ENCODE data around the gene SMIM43. TPM values are rescaled to one million over a fixed set of nuclear protein-coding genes. Genes with fewer than 3 reads are reported as not detected.

The SMIM43 gene
- not detected for total RNA-seq
- 1 to 10 TPM in 1 of 4 donors, under 1 TPM in 2, not detected in 1; 0.14 to 1.8 (median 0.56) TPM for polyA plus RNA-seq

DNA sequence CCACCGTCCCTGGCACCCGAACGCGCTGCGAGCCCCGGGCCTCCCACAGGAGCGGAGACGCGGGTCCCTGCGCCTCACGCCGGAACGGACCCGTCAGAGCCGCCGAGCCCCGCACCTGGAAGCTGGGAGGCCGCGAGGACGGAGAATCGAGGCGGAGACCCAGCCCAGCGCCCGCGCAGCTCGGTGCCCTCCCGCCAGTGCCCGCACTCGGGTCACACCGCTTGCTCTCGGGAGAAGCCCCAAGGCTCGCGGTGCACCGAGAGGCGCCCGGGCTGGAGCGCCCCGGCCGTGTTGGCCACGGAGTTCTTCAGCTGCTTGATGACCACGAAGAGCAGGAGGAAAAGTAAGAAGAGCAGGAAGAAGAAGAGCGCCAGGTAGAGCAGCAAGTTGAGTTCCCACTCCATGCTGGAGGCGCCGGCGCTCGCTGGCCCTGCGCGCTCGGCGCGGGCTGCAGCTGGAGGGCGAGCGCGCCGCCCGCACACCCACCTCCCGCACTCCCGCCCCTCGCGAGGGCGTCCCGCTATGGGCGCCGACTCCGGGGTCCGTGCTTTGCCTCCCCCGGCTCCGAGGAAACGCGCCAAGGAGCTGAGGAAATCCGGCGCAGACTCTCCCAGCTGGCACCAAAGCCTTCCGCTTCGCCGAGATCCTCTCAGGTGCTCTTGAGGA, at the start of gene SMIM43:
TSS of gene SMIM43 (minus strand) at position 463 of the 666 bp plus-strand sequence. CDS start at position 404, 59 bp downstream.
- H3K4me1 ChIP-seq (ENCODE audit: control insufficient read depth, insufficient read depth, low read length, poor library complexity, severe bottlenecking), result peaks cover 9% of the 10 kb centered on the region
- no peak within 1 kb of the TSS for H3K27ac Mint-ChIP-seq
- no peaks in the 10 kb centered on the region for H3K9me3 ChIP-seq (ENCODE audit: control insufficient read depth in 2 of 2, low read length in 2 of 2)
- H3K4me3 ChIP-seq (ENCODE audit: low read depth, low read length), result no peak within 1 kb of the TSS
- H3K27me3 Mint-ChIP-seq, result peaks cover 70% of the 10 kb centered on the region
- peaks cover 0 to 5% (median 0%) of the 10 kb centered on the region in 7 donors for H3K9me3 Mint-ChIP-seq
- no peaks in the 10 kb centered on the region for H3K36me3 Mint-ChIP-seq
- DNase-seq, result no peak
- no peak within 1 kb of the TSS for H3K27ac ChIP-seq (ENCODE audit: insufficient read depth, low read length, poor library complexity, severe bottlenecking)
- peaks cover 0 to 11% (median 5%) of the 10 kb centered on the region in 4 donors for H3K4me1 Mint-ChIP-seq
- peaks cover 42% of the 10 kb centered on the region for H3K27me3 ChIP-seq (ENCODE audit: control insufficient read depth, insufficient read depth, low read length)
- no peak for ATAC-seq (ENCODE audit: low read depth in 2 of 2)
- H3K36me3 ChIP-seq (ENCODE audit: control insufficient read depth, insufficient read depth, low read length), result no peaks in the 10 kb centered on the region
- H3K4me3 Mint-ChIP-seq, result peak within 1 kb of the TSS in 3 of 4 donors; percentile 29 to 57 (median 54)

- Mint-ChIP-seq H3K9me3 (no peaks in the 10 kb centered on the region), H3K27me3 (no peaks in the 10 kb centered on the region), H3K4me3 (no peak overlapping the region), H3K27ac (no peak overlapping the region), H3K4me1 (peaks cover 4 to 30% (median 13%) of the 10 kb centered on the region in 4 donors), H3K36me3 (peaks cover 12% of the 10 kb centered on the region)
- no peaks in the 10 kb centered on the region for H3K4me1 ChIP-seq (ENCODE audit: control insufficient read depth, insufficient read depth, low read length, poor library complexity, severe bottlenecking)
- H3K4me3 ChIP-seq (ENCODE audit: low read depth, low read length), result no peak overlapping the region
- no peaks in the 10 kb centered on the region for H3K9me3 ChIP-seq (ENCODE audit: control insufficient read depth in 2 of 2, low read length in 2 of 2)
- no peak overlapping the region for H3K27ac ChIP-seq (ENCODE audit: insufficient read depth, low read length, poor library complexity, severe bottlenecking)
- H3K27me3 ChIP-seq (ENCODE audit: control insufficient read depth, insufficient read depth, low read length), result no peaks in the 10 kb centered on the region
- H3K36me3 ChIP-seq (ENCODE audit: control insufficient read depth, insufficient read depth, low read length), result peaks cover 82% of the 10 kb centered on the region
- DNase-seq (no peak), ATAC-seq (ENCODE audit: low read depth in 2 of 2) (no peak)
Measured at GRCh38 chr4:121814756-121815155, 49.8 kb upstream of the SMIM43 start.

- no peaks in the 10 kb centered on the region for H3K9me3 Mint-ChIP-seq
- peaks cover 94% of the 10 kb centered on the region for H3K36me3 ChIP-seq (ENCODE audit: control insufficient read depth, insufficient read depth, low read length)
- no peak overlapping the region for H3K4me3 ChIP-seq (ENCODE audit: low read depth, low read length)
- no peaks in the 10 kb centered on the region for H3K9me3 ChIP-seq (ENCODE audit: control insufficient read depth in 2 of 2, low read length in 2 of 2)
- H3K27ac Mint-ChIP-seq, result peak overlapping the region in 1 of 3 donors; percentile 36
- H3K4me1 Mint-ChIP-seq, result peaks cover 4 to 23% (median 12%) of the 10 kb centered on the region in 4 donors
- H3K27me3 ChIP-seq (ENCODE audit: control insufficient read depth, insufficient read depth, low read length), result no peaks in the 10 kb centered on the region
- H3K4me3 Mint-ChIP-seq, result no peak overlapping the region
- no peak overlapping the region for H3K27ac ChIP-seq (ENCODE audit: insufficient read depth, low read length, poor library complexity, severe bottlenecking)
- H3K27me3 Mint-ChIP-seq, result no peaks in the 10 kb centered on the region
- ATAC-seq (ENCODE audit: low read depth in 2 of 2) (no peak), DNase-seq (no peak)
- H3K4me1 ChIP-seq (ENCODE audit: control insufficient read depth, insufficient read depth, low read length, poor library complexity, severe bottlenecking), result no peaks in the 10 kb centered on the region
- H3K36me3 Mint-ChIP-seq, result peaks cover 18% of the 10 kb centered on the region
Measured at GRCh38 chr4:121811122-121811521, 46.2 kb upstream of the SMIM43 start.

DNA sequence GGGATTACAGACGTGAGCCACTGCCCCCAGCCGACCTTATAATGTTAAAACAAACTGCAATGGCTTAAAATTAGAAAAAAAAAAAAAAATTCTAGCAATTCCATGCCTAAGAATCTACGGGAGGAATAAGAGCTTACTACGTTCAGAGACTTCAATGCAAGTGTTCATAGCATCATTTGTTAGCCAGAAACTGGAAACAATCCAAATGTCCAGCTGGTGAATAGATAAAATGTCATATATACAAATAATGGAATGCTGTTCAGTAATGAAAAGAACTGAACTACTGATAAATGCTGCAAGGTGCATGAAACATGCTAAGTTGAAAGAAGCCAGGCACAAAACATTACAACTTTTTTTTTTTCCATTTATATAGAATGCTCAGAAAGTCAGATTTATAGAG, 41.4 kb upstream of the SMIM43 start:
- no peak overlapping the region for H3K4me3 ChIP-seq (ENCODE audit: low read depth, low read length)
- no peaks in the 10 kb centered on the region for H3K27me3 ChIP-seq (ENCODE audit: control insufficient read depth, insufficient read depth, low read length)
- Mint-ChIP-seq H3K36me3 (peaks cover 31% of the 10 kb centered on the region), H3K9me3 (no peaks in the 10 kb centered on the region), H3K4me3 (no peak overlapping the region), H3K4me1 (peaks cover 17 to 36% (median 32%) of the 10 kb centered on the region in 4 donors), H3K27ac (no peak overlapping the region), H3K27me3 (no peaks in the 10 kb centered on the region)
- peaks cover 15% of the 10 kb centered on the region for H3K4me1 ChIP-seq (ENCODE audit: control insufficient read depth, insufficient read depth, low read length, poor library complexity, severe bottlenecking)
- H3K27ac ChIP-seq (ENCODE audit: insufficient read depth, low read length, poor library complexity, severe bottlenecking), result no peak overlapping the region
- no peaks in the 10 kb centered on the region for H3K9me3 ChIP-seq (ENCODE audit: control insufficient read depth in 2 of 2, low read length in 2 of 2)
- peaks cover 80% of the 10 kb centered on the region for H3K36me3 ChIP-seq (ENCODE audit: control insufficient read depth, insufficient read depth, low read length)
- ATAC-seq (ENCODE audit: low read depth in 2 of 2) (no peak), DNase-seq (no peak)

DNA sequence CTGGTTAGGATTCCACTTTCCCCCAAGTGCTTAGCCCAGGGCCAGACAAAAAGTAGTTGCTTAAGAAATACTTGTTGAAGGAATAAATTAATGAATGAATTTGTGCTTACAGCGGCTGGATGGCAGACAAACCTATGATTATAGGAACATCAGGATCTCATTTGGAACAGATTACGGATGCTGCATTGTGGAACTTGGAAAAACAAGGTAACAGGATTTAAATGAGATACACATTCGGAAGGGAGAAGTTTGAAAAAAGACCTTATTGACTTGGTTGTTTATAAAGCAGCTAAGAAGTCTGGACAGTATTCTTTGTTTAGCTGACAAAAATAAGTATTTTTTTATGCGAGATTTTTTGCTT, 36.7 kb upstream of the SMIM43 start:
- no peaks in the 10 kb centered on the region for H3K9me3 Mint-ChIP-seq
- no peaks in the 10 kb centered on the region for H3K27me3 Mint-ChIP-seq

DNA sequence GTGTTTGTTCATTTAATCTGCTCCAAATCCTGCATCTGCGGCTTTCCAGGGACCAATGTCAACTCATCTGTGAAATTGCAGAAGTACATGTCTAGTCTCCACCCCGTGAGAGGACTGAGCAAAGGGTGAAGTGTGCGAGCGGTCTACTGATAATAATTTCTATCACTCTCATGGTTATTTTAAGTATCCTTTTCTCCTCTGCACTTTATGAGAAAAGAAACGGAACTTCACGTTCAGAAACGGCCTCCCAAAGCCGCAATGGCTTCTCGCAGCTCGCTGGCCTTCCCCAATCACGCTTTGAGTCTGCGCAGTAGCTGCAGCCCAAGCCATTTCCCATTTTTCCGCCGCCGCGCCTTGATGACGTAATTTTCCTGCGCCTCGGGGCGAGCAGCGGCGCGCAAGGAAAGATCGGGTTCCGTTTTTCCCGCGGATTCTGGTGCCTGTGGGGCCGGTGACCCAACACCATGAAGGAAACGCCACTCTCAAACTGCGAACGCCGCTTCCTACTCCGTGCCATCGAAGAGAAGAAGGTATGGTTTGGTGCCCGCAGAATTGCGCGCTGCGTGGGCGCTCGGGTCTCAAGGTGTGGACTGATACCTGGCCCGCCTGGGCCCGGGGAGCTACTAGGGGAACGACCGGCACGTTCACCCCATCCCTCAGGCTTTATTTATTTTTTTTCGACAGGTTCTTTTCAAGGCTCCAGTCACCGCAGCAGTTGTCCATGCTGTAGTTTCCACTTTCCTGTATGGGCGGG, 36.2 kb upstream of the SMIM43 start, which contains the start of gene EXOSC9:
TSS of gene EXOSC9 (plus strand) at position 363 of the 754 bp plus-strand sequence. CDS start at position 465, 102 bp downstream.
- Histone ChIP-seq H3K4me1 (ENCODE audit: control insufficient read depth, insufficient read depth, low read length, poor library complexity, severe bottlenecking) (peaks cover 23% of the 10 kb centered on the region), H3K9me3 (ENCODE audit: control insufficient read depth in 2 of 2, low read length in 2 of 2) (no peaks in the 10 kb centered on the region), H3K27ac (ENCODE audit: insufficient read depth, low read length, poor library complexity, severe bottlenecking) (peak within 1 kb of the TSS; percentile 94), H3K4me3 (ENCODE audit: low read depth, low read length) (peak within 1 kb of the TSS; percentile 99), H3K27me3 (ENCODE audit: control insufficient read depth, insufficient read depth, low read length) (no peaks in the 10 kb centered on the region), H3K36me3 (ENCODE audit: control insufficient read depth, insufficient read depth, low read length) (peaks cover 34% of the 10 kb centered on the region)
- DNase-seq, result peak; percentile 92 to 96 (median 93)
- Mint-ChIP-seq H3K4me3 (peak within 1 kb of the TSS; percentile 90 to 97 (median 95)), H3K36me3 (peaks cover 20% of the 10 kb centered on the region), H3K4me1 (peaks cover 28 to 61% (median 43%) of the 10 kb centered on the region in 4 donors), H3K27ac (peak within 1 kb of the TSS; percentile 96 to 99 (median 98)), H3K27me3 (no peaks in the 10 kb centered on the region), H3K9me3 (no peaks in the 10 kb centered on the region)
- peak; percentile 73 to 78 for ATAC-seq (ENCODE audit: low read depth in 2 of 2)

More for the DNA sequence above, 36.7 kb upstream of the SMIM43 start:
- H3K9me3 ChIP-seq (ENCODE audit: control insufficient read depth in 2 of 2, low read length in 2 of 2), result no peaks in the 10 kb centered on the region
- Mint-ChIP-seq H3K4me3 (peak overlapping the region; percentile 90 to 97 (median 95)), H3K36me3 (peaks cover 25% of the 10 kb centered on the region), H3K4me1 (peaks cover 28 to 60% (median 44%) of the 10 kb centered on the region in 4 donors), H3K27ac (peak overlapping the region; percentile 96 to 99 (median 98))
- DNase-seq, result no peak
- H3K27me3 ChIP-seq (ENCODE audit: control insufficient read depth, insufficient read depth, low read length), result no peaks in the 10 kb centered on the region
- ATAC-seq (ENCODE audit: low read depth in 2 of 2), result no peak
- peak overlapping the region; percentile 99 for H3K4me3 ChIP-seq (ENCODE audit: low read depth, low read length)
- peaks cover 40% of the 10 kb centered on the region for H3K36me3 ChIP-seq (ENCODE audit: control insufficient read depth, insufficient read depth, low read length)
- peaks cover 23% of the 10 kb centered on the region for H3K4me1 ChIP-seq (ENCODE audit: control insufficient read depth, insufficient read depth, low read length, poor library complexity, severe bottlenecking)
- peak overlapping the region; percentile 94 for H3K27ac ChIP-seq (ENCODE audit: insufficient read depth, low read length, poor library complexity, severe bottlenecking)

GRCh38 chr4:121800638-121800960, 35.6 kb upstream of the SMIM43 start:
- no peak for DNase-seq
- H3K36me3 Mint-ChIP-seq, result peaks cover 20% of the 10 kb centered on the region
- peak overlapping the region; percentile 90 to 97 (median 95) for H3K4me3 Mint-ChIP-seq
- peak; percentile 17 to 32 for ATAC-seq (ENCODE audit: low read depth in 2 of 2)
- peak overlapping the region; percentile 94 for H3K27ac ChIP-seq (ENCODE audit: insufficient read depth, low read length, poor library complexity, severe bottlenecking)
- H3K4me3 ChIP-seq (ENCODE audit: low read depth, low read length), result peak overlapping the region; percentile 99
- no peaks in the 10 kb centered on the region for H3K27me3 Mint-ChIP-seq
- peaks cover 28 to 62% (median 45%) of the 10 kb centered on the region in 4 donors for H3K4me1 Mint-ChIP-seq
- H3K27me3 ChIP-seq (ENCODE audit: control insufficient read depth, insufficient read depth, low read length), result no peaks in the 10 kb centered on the region
- H3K27ac Mint-ChIP-seq, result peak overlapping the region; percentile 96 to 99 (median 98)
- peaks cover 23% of the 10 kb centered on the region for H3K4me1 ChIP-seq (ENCODE audit: control insufficient read depth, insufficient read depth, low read length, poor library complexity, severe bottlenecking)
- no peaks in the 10 kb centered on the region for H3K9me3 Mint-ChIP-seq
- peaks cover 29% of the 10 kb centered on the region for H3K36me3 ChIP-seq (ENCODE audit: control insufficient read depth, insufficient read depth, low read length)
- H3K9me3 ChIP-seq (ENCODE audit: control insufficient read depth in 2 of 2, low read length in 2 of 2), result no peaks in the 10 kb centered on the region

All from CD4-positive, CD25-positive, alpha-beta regulatory T cell (primary cell).